PFSK-1 (cell line): ENCODE data around the gene USP35.

Experiments used
- FOXP2 ChIP-seq: optimal IDR thresholded peaks from 2 replicates; pipeline ENCODE3; 2011; ENCODE audit warnings: borderline replicate concordance, control low read depth, inconsistent platforms; ENCODE audit not compliant: insufficient read depth; ENCODE audit errors: extremely low read length, extremely low read depth
- POLR2AphosphoS5 ChIP-seq: IDR thresholded peaks from 2 replicates; pipeline ENCODE4 v1.6.1; 2012; ENCODE audit warnings: low read depth, mild to moderate bottlenecking, control low read depth, low read length, moderate library complexity
- SIN3A ChIP-seq: IDR thresholded peaks from 2 replicates; pipeline ENCODE4 v1.6.1; 2012; ENCODE audit warnings: mild to moderate bottlenecking, low read length, moderate library complexity, borderline replicate concordance; ENCODE audit not compliant: insufficient read depth
- TF ChIP-seq, protein P1 (sequence below), 2 experiments: IDR thresholded peaks; 2 replicates each; pipeline versions ENCODE4 v1.6.1 to v1.8.0; 2011 to 2012; ENCODE audit warnings: low read depth in 2 of 2, low read length in 2 of 2, control low read depth in 1 of 2, inconsistent platforms in 1 of 2, mild to moderate bottlenecking in 1 of 2, moderate library complexity in 1 of 2; ENCODE audit not compliant: insufficient read depth in 1 of 2

DNA sequence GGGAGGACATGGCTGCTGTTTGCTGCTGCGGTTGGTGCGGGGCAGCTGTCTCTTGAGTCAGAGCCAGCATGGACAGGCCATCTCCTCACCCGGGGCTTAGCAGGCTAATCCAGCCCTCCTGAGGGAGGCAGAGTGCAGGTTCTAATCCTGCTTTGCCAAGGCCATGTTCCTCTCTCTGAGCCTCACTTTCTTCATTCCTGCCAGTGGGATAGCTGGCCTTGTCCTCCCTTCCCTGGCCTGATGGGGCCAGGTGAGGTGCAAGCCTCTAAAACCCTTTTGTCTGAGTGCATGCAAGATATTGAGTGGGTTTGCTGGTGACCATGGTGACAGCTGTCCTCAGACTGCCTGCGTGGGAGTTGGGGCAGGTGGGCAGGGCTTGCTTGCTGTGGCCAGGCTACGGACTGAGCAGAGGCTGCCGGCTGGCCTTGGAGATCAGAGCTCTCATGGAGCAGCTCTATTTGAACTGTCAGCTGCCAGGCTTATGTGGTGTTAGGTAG is 3.6 kb downstream of the USP35 start:
- TF ChIP-seq, protein P1, sequence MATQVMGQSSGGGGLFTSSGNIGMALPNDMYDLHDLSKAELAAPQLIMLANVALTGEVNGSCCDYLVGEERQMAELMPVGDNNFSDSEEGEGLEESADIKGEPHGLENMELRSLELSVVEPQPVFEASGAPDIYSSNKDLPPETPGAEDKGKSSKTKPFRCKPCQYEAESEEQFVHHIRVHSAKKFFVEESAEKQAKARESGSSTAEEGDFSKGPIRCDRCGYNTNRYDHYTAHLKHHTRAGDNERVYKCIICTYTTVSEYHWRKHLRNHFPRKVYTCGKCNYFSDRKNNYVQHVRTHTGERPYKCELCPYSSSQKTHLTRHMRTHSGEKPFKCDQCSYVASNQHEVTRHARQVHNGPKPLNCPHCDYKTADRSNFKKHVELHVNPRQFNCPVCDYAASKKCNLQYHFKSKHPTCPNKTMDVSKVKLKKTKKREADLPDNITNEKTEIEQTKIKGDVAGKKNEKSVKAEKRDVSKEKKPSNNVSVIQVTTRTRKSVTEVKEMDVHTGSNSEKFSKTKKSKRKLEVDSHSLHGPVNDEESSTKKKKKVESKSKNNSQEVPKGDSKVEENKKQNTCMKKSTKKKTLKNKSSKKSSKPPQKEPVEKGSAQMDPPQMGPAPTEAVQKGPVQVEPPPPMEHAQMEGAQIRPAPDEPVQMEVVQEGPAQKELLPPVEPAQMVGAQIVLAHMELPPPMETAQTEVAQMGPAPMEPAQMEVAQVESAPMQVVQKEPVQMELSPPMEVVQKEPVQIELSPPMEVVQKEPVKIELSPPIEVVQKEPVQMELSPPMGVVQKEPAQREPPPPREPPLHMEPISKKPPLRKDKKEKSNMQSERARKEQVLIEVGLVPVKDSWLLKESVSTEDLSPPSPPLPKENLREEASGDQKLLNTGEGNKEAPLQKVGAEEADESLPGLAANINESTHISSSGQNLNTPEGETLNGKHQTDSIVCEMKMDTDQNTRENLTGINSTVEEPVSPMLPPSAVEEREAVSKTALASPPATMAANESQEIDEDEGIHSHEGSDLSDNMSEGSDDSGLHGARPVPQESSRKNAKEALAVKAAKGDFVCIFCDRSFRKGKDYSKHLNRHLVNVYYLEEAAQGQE (IDR thresholded peaks at IDR 0.05; ENCODE audit: insufficient read depth in 1 of 2, low read depth in 2 of 2, low read length in 2 of 2): no peak
- TF ChIP-seq POLR2AphosphoS5 (no peak), SIN3A (no peak), FOXP2 (no peak)
